ENCODE data around the gene OLIG2.

DNA sequence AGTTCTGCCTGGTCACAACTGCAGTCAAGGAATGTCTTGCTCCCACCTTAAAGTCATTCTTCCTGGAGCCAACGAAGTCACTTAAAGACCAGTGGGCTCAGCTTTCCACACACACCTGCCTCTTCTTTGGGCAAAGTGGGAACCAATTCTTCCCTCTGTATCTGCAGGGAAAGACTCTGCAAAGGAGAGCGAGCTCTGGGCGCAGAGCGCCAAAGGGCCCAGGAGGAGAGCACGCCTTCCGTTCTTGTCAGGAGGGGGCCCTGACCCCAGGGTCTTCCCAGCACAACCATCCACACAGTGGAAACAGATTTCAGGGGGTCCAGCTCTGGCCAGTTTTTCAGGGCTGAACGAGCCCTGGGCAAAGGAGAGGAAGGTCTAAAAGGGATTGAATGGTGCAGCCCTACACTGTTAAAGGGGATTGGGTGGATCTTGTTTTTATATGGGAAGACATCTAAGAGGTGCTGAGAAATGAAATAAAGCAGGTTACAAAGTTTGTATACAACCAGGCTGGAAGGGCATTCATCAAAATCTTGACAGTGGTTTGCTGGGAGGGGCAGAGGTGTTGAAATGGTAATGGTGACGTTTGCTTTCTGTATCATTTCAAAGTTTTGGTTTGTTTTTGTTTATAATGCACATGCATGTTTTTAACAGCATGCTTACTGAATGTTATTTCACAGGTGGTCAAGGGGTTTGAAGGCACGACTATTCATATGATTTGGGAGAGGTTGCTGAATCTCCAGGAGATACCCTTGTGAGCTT, 6.8 kb upstream of the OLIG2 start:
- TF ChIP-seq, protein P1, sequence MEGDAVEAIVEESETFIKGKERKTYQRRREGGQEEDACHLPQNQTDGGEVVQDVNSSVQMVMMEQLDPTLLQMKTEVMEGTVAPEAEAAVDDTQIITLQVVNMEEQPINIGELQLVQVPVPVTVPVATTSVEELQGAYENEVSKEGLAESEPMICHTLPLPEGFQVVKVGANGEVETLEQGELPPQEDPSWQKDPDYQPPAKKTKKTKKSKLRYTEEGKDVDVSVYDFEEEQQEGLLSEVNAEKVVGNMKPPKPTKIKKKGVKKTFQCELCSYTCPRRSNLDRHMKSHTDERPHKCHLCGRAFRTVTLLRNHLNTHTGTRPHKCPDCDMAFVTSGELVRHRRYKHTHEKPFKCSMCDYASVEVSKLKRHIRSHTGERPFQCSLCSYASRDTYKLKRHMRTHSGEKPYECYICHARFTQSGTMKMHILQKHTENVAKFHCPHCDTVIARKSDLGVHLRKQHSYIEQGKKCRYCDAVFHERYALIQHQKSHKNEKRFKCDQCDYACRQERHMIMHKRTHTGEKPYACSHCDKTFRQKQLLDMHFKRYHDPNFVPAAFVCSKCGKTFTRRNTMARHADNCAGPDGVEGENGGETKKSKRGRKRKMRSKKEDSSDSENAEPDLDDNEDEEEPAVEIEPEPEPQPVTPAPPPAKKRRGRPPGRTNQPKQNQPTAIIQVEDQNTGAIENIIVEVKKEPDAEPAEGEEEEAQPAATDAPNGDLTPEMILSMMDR (IDR thresholded peaks at IDR 0.05): no peak
- no peak for TF ChIP-seq POLR2A (IDR thresholded peaks at IDR 0.05)
